Mesothelial cell of epicardium (in vitro differentiated cells): Measurements from ENCODE around the gene ATF7. TPM values are rescaled to one million over a fixed set of nuclear protein-coding genes. Genes with fewer than 3 reads are reported as not detected.
A peak's percentile ranks its signal among the peaks of the same experiment; 100 is the strongest.

Source experiments
- DNase-seq, 2 experiments: peaks; one replicate each; pipeline ENCODE4 v3.0.0; 2021; ENCODE audit warnings: low spot score in 2 of 2; ENCODE audit not compliant: unreplicated experiment in 2 of 2
- H3K27ac Mint-ChIP-seq: 2 replicates; pipeline ENCODE4 v1.8.0; 2021; ENCODE audit warnings: mixed read lengths
- H3K27me3 Mint-ChIP-seq: 2 replicates; pipeline ENCODE4 v1.8.0; 2021; ENCODE audit warnings: low read depth, mixed read lengths
- H3K36me3 Mint-ChIP-seq: 2 replicates; pipeline ENCODE4 v1.8.0; 2021; ENCODE audit warnings: mixed read lengths
- H3K4me1 Mint-ChIP-seq: 2 replicates; pipeline ENCODE4 v1.8.0; 2021; ENCODE audit warnings: mixed read lengths
- H3K4me3 Mint-ChIP-seq: 2 replicates; pipeline ENCODE4 v1.8.0; 2021; ENCODE audit warnings: mild to moderate bottlenecking, moderate library complexity, mixed read lengths
- H3K9me3 Mint-ChIP-seq: 2 replicates; pipeline ENCODE4 v1.8.0; 2021; ENCODE audit warnings: mixed read lengths
- total RNA-seq: library from RNA; stranded (reverse); gene quantifications from 3 replicates; pipeline ENCODE4 v1.2.1, GENCODE V29; 2021
- TF ChIP-seq, protein P1 (sequence below): fragments of 200-600 bp; sonication (generic); IDR thresholded peaks from one replicate; pipeline ENCODE4 v1.5.0; 2021; ENCODE audit warnings: antibody characterized with exemption; ENCODE audit not compliant: unreplicated experiment

Gene ATF7
- total RNA-seq, 1 donor from 2014 or later: 36.3 TPM

DNA sequence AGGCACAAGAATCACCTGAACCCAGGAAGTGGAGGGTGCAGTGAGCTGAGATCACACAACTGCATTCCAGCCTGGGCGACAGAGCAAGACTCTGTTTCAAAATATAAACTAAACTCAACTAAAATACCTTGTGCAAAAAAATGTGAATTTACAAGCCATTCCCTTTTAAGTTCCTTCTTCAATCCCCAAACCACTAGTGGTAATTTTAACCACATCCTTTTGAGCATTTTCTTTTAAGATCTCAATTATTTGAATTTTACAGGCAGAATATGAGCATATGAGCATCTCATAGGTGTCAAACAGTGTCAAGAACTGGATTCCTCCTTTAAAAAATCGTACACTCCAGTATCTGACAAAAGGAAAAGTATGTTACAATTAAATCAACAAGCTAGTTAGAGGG lies 61.9 kb downstream of the ATF7 start:
- Mint-ChIP-seq H3K27ac (no peak overlapping the region), H3K27me3 (no peaks in the 10 kb centered on the region), H3K4me1 (peaks cover 14% of the 10 kb centered on the region), H3K4me3 (no peak overlapping the region), H3K9me3 (no peaks in the 10 kb centered on the region), H3K36me3 (peaks cover 6% of the 10 kb centered on the region)
- TF ChIP-seq, protein P1, sequence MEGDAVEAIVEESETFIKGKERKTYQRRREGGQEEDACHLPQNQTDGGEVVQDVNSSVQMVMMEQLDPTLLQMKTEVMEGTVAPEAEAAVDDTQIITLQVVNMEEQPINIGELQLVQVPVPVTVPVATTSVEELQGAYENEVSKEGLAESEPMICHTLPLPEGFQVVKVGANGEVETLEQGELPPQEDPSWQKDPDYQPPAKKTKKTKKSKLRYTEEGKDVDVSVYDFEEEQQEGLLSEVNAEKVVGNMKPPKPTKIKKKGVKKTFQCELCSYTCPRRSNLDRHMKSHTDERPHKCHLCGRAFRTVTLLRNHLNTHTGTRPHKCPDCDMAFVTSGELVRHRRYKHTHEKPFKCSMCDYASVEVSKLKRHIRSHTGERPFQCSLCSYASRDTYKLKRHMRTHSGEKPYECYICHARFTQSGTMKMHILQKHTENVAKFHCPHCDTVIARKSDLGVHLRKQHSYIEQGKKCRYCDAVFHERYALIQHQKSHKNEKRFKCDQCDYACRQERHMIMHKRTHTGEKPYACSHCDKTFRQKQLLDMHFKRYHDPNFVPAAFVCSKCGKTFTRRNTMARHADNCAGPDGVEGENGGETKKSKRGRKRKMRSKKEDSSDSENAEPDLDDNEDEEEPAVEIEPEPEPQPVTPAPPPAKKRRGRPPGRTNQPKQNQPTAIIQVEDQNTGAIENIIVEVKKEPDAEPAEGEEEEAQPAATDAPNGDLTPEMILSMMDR: no peak
- DNase-seq: no peak

DNA sequence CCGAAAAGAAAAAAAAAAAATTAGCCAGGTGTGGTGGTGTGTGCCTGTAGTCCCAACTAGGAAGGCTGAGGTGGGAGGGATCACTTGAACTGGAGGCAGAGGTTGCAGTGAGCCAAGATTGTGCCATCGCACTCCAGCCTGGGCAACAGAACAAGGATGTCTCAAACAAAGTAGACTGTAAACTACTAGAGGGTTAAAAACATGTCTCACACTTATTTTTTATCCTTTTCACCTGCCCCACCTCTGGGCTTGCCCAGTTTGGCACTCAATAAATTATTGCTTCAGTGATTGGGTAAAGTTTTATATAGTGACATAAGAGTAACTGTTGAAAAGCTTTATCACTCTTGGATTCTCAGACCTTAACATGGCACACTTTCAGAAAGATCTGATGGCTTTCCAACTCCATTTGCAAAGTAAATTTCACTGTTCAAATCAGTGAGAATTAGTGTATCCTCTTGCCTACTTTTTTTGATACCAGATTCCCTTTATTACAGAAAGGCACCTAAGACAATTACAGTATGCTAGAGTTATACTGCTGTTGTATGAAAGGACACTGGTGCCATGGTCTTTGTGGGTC lies 62.6 kb downstream of the ATF7 start:
- H3K36me3 Mint-ChIP-seq: peaks cover 6% of the 10 kb centered on the region
- no peaks in the 10 kb centered on the region for H3K27me3 Mint-ChIP-seq
- TF ChIP-seq, protein P1: no peak
- DNase-seq: no peak
- H3K9me3 Mint-ChIP-seq: no peaks in the 10 kb centered on the region
- H3K4me1 Mint-ChIP-seq: peaks cover 12% of the 10 kb centered on the region
- no peak overlapping the region for H3K4me3 Mint-ChIP-seq
- no peak overlapping the region for H3K27ac Mint-ChIP-seq

DNA sequence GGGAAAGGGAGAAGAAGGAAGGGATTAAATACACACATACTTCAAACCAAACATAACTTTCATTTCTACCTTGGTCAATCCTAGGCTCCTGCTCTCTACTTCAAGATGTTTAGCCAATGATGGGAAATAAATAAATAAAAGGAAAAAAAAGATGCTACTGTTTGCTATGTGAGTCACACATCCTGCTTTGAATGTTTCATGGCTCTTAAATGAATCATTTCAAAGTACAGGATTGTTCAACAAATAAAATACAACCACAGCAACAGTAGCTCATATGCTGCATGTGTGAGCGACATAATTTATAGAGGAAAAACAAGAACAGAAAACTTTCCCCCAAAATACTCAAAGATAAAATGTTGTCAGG lies 64.6 kb downstream of the ATF7 start:
- TF ChIP-seq, protein P1: no peak
- H3K9me3 Mint-ChIP-seq: no peaks in the 10 kb centered on the region
- H3K27me3 Mint-ChIP-seq: no peaks in the 10 kb centered on the region
- H3K36me3 Mint-ChIP-seq: peaks cover 6% of the 10 kb centered on the region
- no peak for DNase-seq
- no peak overlapping the region for H3K4me3 Mint-ChIP-seq
- peak overlapping the region; percentile 32 for H3K27ac Mint-ChIP-seq
- peaks cover 8% of the 10 kb centered on the region for H3K4me1 Mint-ChIP-seq

DNA sequence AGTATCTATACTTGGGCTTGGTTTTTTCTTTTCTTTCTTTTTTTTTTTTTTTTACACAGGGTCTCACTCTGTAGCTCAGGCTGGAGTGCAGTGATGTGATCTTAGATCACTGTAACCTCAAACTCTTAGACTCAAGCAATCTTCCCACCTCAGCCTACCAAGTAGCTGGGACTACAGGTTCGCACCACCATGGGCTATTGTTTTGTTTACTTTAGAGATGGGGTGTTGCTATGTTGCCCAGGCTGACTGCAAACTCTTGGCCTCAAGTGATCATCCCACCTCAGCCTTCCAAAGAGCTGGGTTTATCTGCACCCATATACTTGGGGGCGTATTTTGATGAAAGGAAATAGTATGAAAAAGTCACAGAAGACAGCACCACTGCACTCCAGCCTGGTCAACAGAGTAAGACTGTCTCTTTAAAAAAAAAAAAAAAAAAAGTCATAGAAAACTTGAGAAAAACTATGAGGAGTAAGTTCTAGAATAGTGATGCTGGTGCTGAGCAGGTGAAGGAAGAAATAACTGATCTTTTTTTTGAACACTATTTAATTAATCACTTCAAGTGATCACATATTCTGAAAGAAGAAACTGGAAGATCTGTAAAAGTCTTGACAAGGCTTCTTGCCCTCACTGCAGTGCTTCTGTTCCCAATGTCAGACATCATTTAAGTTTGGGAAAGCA lies 65.1 kb downstream of the ATF7 start:
- no peaks in the 10 kb centered on the region for H3K9me3 Mint-ChIP-seq
- H3K27me3 Mint-ChIP-seq: no peaks in the 10 kb centered on the region
- H3K4me3 Mint-ChIP-seq: no peak overlapping the region
- no peak overlapping the region for H3K27ac Mint-ChIP-seq
- peaks cover 6% of the 10 kb centered on the region for H3K36me3 Mint-ChIP-seq
- no peak for DNase-seq
- TF ChIP-seq, protein P1: no peak
- H3K4me1 Mint-ChIP-seq: peaks cover 8% of the 10 kb centered on the region

DNA sequence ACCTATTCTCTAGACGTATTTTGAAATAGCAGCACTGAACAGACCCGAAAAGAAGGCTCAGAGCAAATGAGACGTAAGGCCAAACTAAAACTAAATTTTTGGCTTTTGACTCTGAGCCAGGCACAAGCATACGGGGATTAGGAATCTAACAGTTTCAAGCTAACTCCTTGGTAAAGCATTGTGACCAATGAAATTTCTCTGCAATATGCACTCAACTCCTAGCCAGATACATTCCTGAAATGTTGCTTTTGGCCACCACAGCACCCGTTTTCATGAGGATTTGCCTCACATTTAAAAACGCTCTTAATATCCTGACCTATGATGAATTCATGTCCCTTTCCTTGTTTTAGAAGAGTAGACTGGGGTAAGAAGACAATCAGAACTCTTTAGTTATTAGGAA lies 65.8 kb downstream of the ATF7 start:
- no peaks in the 10 kb centered on the region for H3K9me3 Mint-ChIP-seq
- H3K27ac Mint-ChIP-seq: no peak overlapping the region
- TF ChIP-seq, protein P1: no peak
- H3K27me3 Mint-ChIP-seq: no peaks in the 10 kb centered on the region
- peaks cover 8% of the 10 kb centered on the region for H3K4me1 Mint-ChIP-seq
- peaks cover 5% of the 10 kb centered on the region for H3K36me3 Mint-ChIP-seq
- H3K4me3 Mint-ChIP-seq: no peak overlapping the region
- DNase-seq: no peak
